Stimulated activated CD4-positive, alpha-beta T cell treated with anti-CD3 and anti-CD28 coated beads, Interleukin-4, amount 100 ng/mL, for 1 hour (primary cell): ENCODE data around the gene PPT2.
"Not testable (repeated sequence)": the region's sequence is repeated elsewhere in the genome, so short reads cannot be mapped to it uniquely, and the experiment has no call there.

Source experiments
- DNase-seq: peaks from one replicate; pipeline ENCODE4 v3.0.0-alpha.2; 2020

PPT2 gene

GRCh38 chr6:32177788-32178546, 24.0 kb downstream of the PPT2 start, which contains the start of gene RNF5:
TSS of gene RNF5 (plus strand) at chr6:32178405. CDS start at chr6:32178512, 107 bp downstream.
- DNase-seq = peak; percentile 85

- no peak for DNase-seq
Measured at GRCh38 chr6:32178547-32179440, 24.9 kb downstream of the PPT2 start.

- DNase-seq = no peak
Measured at GRCh38 chr6:32179766-32180405, 25.9 kb downstream of the PPT2 start.

DNA sequence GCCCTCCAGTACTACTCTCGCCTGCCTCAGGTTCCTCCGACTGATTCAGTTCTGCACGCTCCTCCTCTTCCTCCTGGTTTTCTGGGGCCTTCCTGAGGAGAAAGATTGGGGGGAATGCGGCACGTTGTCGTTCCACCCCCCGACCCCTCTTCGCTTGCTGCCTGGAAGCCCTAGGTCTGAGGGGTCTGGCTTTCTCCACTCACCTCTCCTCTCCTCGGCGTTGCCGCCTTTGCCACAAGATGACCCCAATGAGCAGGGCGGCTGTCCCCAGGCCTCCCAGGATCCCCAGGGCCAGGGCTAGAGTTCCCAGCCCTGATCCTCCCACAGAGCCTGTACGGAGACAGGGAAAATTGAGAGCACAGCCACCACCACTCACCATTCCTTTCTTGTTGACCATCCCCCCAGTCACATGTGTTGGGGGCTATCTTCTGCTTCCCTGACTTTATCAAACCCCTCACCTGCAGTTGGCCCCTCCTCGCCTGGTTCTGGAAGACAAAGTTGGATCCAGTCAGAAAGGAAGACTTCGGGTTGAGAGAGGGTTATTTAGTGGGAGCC, 27.3 kb downstream of the PPT2 start:
- no peak for DNase-seq

DNA sequence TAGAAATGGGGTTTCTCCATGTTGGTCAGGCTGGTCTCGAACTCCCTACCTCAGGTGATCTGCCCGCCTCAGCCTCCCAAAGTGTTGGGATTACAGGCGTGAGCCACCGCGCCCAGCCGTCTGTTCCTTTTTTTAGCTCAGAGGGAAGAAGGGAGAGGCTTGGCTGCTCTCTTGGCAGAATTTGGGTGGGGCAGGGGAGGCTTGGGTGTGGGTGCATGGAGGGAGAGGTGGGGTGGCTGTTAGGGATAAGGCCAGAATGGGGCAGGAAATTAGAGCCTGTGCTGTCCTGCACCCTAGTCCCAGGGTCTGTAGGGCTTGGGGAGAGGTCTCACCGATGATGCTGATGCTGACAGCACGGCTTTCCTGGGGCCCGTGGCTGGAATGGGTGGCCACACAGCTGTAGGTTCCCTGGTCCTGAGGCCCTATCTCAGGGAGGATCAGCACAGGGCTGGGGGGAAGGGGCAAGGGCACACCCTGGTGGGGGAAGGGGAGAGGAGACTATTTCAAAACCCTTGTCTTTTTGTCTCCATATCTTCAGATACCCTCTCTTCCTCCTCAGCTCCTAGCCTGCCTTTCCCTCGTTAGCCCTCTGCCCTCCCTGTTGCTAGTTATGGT, 28.1 kb downstream of the PPT2 start:
- DNase-seq = no peak

GRCh38 chr6:32182555-32182981, 28.6 kb downstream of the PPT2 start:
- DNase-seq = no peak

- DNase-seq = no peak
Measured at GRCh38 chr6:32183030-32183429, 29.1 kb downstream of the PPT2 start.

GRCh38 chr6:32183483-32184083, 29.6 kb downstream of the PPT2 start:
- DNase-seq = no peak

DNA sequence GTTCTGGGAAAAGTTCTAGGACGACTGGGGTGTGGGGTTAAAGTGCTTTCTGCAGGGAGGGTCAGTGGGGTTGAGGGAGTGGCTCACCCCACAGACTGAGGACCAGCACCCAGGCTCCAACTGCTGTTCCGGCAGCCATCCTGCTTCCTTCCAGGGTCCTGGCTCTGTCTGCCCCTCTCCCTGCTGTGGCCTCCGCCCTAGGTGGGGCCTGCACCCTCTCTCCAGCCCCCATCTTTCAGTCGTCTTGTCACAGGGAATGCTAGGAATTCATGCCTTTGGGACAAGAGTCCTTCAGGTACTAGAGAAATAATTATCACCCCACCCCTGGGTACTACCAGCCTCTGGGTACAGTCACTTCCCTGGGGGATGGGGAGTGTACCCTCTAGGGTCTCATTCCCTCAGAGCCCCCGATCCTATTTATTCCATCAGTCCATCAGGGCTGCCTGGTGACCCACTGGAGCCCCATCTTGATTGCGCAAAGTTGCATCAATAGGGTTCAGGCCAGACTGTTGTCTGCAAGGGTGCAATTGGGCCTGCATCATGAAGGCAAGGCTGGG, 30.2 kb downstream of the PPT2 start, which contains the start of gene AGER:
Gene AGER, minus strand, starts transcription at position 170 of the 557 bp plus-strand sequence. Its CDS starts 31 bp downstream, at position 139.
- no peak for DNase-seq

- peak; percentile 56 for DNase-seq
Measured at GRCh38 chr6:32185681-32186131, 31.8 kb downstream of the PPT2 start.

- DNase-seq = not testable (repeated sequence)
Measured at GRCh38 chr6:32186151-32186840, 32.4 kb downstream of the PPT2 start.

DNA sequence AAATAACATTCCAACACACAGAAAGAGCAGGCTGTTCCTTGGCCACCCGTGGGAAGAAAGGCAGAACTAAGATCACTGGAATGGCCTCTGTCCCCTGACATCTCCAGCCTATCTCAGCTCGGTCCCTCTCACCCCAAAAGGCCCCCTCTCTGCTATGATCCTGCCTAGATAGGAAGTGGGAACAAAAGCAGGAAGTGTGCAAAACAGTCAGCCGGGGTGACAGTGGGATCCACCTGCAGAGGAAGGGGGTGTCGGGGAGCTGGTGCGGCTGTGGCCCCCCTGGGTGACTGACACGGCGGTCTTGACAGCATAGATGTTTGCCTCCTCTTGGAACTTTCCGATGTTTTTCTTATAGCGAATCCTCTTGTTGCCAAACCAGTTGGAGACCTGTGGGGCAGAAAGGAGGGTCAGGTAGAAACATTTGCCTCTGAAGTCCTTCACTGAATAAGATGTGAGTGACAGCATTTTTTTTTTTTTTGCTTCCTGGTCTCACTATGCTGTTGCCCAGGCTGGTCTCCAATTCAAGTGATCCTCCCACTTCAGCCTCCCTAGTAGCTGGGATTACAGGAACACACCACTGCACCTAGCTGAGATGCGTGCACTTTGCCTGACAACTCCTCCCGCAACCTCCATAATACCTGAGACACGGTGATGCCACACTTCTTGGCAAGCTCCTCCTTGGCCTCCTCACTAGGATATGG, 33.2 kb downstream of the PPT2 start:
- no peak for DNase-seq

GRCh38 chr6:32187725-32188380, 33.9 kb downstream of the PPT2 start:
- DNase-seq = not testable (repeated sequence)

DNA sequence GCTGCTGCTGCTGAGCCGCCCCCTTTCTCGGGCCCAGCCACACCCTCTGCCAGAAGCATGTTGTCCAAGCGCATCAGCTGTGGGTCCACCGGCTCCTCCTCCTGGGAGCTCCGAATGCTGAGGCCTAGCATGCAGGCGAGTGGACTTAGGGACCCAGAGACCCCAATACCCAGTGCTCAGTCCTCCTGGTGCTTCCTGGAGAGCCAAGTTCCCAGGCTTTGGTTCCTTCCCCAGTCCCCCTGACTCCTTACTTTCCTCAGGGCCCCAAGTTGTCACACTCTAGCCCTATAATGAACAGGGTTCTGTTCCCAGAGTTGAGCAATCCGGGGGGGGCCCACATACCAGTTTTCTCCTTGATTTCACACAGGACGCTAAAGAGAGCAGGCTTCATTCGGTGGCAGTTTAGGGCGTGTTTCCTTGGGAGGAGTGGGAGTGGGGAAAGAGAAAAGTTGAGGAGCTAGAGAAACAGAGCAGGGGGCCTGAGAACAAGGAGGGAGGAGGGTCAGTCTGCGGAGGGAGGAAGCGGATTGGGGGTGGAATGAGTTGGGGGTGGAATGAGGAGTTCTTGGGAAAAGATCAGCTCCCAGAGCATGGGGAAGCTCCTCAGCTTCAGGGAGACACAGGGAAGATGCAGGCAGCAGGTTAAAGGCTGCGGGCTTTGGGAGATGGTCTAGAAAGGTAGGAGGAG, 34.6 kb downstream of the PPT2 start:
- no peak for DNase-seq

GRCh38 chr6:32189069-32189741, 35.3 kb downstream of the PPT2 start:
- DNase-seq = no peak

GRCh38 chr6:32189742-32190053, 35.8 kb downstream of the PPT2 start:
- DNase-seq = no peak

DNA sequence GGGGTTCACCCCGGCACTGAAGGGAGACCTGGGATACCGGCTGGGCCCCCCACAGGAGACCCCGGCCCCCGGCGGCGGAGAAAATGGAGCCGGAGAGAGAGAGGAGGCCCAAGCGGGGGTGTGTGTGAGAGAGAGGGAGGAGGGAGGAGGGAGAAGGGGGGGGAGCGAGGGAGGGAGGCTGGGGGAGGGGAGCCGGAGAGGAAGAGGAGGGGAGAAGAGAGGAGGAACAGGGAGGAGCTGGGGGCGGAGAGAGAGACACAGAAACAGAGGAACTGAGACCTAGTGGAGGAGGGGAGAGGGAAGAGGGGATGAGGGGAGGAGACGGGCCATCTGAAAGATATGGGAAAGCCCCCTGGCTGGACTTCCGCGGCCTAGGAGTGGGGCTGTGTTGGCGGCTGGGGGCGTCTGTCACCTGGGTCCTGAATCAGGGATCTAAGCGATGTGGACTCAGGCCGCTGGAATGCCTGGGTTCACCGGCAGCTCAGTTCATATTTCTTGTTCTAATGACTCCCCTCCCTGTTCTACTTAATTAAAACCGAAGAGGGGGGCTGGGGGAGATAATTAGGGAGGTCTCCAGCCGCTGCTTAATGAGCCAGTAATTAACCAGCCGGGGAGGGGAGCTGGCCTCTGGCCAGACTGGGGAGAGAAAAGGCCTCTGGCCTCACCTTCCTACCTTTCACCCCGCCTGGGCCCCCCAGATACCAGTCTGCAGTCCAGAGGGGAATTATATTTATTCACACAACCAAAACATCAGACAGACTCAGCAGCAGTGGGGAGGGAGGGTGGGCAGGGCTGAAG, 36.3 kb downstream of the PPT2 start, which contains the start of gene PBX2:
Gene PBX2, minus strand, starts transcription at position 149 of the 798 bp plus-strand sequence. CDS start 287 bp downstream, outside the sequence.
- peak; percentile 85 for DNase-seq
